HepG2 (cell line): Measurements from ENCODE around the gene BAIAP3.

Experiments used
- EZH2 ChIP-seq: conservative IDR thresholded peaks from 2 replicates; pipeline ENCODE4 v1.6.1; 2012; ENCODE audit warnings: mild to moderate bottlenecking, low read depth, low read length, moderate library complexity
- HMG20B ChIP-seq: conservative IDR thresholded peaks from 2 replicates; pipeline ENCODE4 v1.6.1; 2016; ENCODE audit warnings: missing genetic modification reagents, missing compliant biosample characterization
- MAFK ChIP-seq, 2 experiments: IDR thresholded peaks in 1 of 2; conservative IDR thresholded peaks in 1 of 2; 2 replicates each; pipeline ENCODE4 v1.6.1; 2011; ENCODE audit warnings: improper control_type of control experiment in 2 of 2, low read length in 2 of 2
- PAF1 ChIP-seq: IDR thresholded peaks from 2 replicates; pipeline ENCODE4 v1.6.1; 2016; ENCODE audit warnings: missing genetic modification reagents, missing compliant biosample characterization
- PHF8 ChIP-seq: sonication (generic); formaldehyde crosslinking; IDR thresholded peaks from 2 replicates; pipeline ENCODE4 v1.5.0; 2020; ENCODE audit warnings: missing genetic modification reagents
- RFX5 ChIP-seq: IDR thresholded peaks from 2 replicates; pipeline ENCODE4 v1.6.1; 2011; ENCODE audit warnings: low read depth, low read length, improper control_type of control experiment
- SMC3 ChIP-seq: IDR thresholded peaks from 2 replicates; pipeline ENCODE4 v1.6.1; 2011; ENCODE audit warnings: low read length, improper control_type of control experiment
- TCF7 ChIP-seq: sonication (generic); IDR thresholded peaks from 2 replicates; pipeline ENCODE4 v1.6.1; 2016; ENCODE audit warnings: antibody characterized with exemption, low read depth
- ZNF563 ChIP-seq: sonication (generic); formaldehyde crosslinking; IDR thresholded peaks from 2 replicates; pipeline ENCODE4 v1.8.0; 2022; ENCODE audit warnings: mild to moderate bottlenecking, moderate library complexity, missing genetic modification reagents
- TF ChIP-seq, protein P1 (sequence below): sonication (generic); formaldehyde crosslinking; IDR thresholded peaks from 2 replicates; pipeline ENCODE4 v1.4.0; 2020; ENCODE audit warnings: mild to moderate bottlenecking, missing genetic modification reagents, borderline replicate concordance
- TF ChIP-seq, protein P2 (sequence below): sonication (generic); formaldehyde crosslinking; IDR thresholded peaks from 2 replicates; pipeline ENCODE4 v1.5.0; 2020; ENCODE audit warnings: mild to moderate bottlenecking, missing genetic modification reagents, moderate library complexity

DNA sequence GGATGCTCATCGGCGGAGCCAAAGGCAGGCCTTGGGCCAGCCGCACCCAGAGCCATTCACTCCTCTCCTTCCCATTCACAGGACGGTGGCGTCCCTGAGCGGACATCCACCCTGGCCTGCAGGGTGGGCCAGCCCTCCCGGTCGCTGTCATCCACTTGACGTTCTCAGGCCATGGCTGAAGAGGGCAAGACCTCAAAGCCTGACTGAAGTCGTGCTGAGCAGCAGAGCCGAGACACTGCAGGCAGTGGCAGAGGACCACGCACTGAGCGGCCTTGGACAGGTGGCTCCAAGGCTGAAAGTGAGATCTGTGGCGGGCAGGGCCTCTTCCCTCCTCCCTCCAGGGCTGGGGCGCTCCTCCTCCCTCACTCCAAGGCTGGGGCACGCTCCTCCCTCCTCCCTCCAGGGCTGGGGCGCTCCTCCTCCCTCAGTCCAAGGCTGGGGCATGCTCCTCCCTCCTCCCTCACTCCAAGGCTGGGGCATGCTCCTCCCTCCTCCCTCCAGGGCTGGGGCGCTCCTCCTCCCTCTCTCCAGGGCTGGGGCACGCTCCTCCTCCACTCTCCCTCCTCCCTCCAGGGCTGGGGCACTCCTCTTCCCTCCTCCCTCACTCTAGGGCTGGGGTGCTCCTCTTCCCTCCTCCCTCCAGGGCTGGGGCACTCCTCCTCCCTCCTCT lies 42.4 kb downstream of the BAIAP3 start:
- TF ChIP-seq HMG20B (CRISPR knock-in tag) (no peak), SMC3 (no peak), TCF7 (no peak), MAFK (conservative IDR thresholded peaks at IDR 0.05 in 1 of 2, IDR thresholded peaks at IDR 0.05 in 1 of 2; ENCODE audit: low read length in 2 of 2) (no peak), PHF8 (CRISPR knock-in tag) (no peak), RFX5 (no peak), EZH2 (no peak), ZNF563 (CRISPR knock-in tag) (no peak), PAF1 (CRISPR knock-in tag) (no peak)
- TF ChIP-seq, protein P1, sequence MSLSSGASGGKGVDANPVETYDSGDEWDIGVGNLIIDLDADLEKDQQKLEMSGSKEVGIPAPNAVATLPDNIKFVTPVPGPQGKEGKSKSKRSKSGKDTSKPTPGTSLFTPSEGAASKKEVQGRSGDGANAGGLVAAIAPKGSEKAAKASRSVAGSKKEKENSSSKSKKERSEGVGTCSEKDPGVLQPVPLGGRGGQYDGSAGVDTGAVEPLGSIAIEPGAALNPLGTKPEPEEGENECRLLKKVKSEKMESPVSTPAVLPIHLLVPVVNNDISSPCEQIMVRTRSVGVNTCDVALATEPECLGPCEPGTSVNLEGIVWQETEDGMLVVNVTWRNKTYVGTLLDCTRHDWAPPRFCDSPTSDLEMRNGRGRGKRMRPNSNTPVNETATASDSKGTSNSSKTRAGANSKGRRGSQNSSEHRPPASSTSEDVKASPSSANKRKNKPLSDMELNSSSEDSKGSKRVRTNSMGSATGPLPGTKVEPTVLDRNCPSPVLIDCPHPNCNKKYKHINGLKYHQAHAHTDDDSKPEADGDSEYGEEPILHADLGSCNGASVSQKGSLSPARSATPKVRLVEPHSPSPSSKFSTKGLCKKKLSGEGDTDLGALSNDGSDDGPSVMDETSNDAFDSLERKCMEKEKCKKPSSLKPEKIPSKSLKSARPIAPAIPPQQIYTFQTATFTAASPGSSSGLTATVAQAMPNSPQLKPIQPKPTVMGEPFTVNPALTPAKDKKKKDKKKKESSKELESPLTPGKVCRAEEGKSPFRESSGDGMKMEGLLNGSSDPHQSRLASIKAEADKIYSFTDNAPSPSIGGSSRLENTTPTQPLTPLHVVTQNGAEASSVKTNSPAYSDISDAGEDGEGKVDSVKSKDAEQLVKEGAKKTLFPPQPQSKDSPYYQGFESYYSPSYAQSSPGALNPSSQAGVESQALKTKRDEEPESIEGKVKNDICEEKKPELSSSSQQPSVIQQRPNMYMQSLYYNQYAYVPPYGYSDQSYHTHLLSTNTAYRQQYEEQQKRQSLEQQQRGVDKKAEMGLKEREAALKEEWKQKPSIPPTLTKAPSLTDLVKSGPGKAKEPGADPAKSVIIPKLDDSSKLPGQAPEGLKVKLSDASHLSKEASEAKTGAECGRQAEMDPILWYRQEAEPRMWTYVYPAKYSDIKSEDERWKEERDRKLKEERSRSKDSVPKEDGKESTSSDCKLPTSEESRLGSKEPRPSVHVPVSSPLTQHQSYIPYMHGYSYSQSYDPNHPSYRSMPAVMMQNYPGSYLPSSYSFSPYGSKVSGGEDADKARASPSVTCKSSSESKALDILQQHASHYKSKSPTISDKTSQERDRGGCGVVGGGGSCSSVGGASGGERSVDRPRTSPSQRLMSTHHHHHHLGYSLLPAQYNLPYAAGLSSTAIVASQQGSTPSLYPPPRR: no peak
- TF ChIP-seq, protein P2, sequence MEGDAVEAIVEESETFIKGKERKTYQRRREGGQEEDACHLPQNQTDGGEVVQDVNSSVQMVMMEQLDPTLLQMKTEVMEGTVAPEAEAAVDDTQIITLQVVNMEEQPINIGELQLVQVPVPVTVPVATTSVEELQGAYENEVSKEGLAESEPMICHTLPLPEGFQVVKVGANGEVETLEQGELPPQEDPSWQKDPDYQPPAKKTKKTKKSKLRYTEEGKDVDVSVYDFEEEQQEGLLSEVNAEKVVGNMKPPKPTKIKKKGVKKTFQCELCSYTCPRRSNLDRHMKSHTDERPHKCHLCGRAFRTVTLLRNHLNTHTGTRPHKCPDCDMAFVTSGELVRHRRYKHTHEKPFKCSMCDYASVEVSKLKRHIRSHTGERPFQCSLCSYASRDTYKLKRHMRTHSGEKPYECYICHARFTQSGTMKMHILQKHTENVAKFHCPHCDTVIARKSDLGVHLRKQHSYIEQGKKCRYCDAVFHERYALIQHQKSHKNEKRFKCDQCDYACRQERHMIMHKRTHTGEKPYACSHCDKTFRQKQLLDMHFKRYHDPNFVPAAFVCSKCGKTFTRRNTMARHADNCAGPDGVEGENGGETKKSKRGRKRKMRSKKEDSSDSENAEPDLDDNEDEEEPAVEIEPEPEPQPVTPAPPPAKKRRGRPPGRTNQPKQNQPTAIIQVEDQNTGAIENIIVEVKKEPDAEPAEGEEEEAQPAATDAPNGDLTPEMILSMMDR (CRISPR knock-in tag): no peak
